Measurements from ENCODE around the gene SOAT1.
"Not testable (repeated sequence)": the region's sequence is repeated elsewhere in the genome, so short reads cannot be mapped to it uniquely, and the experiment has no call there.

DNA sequence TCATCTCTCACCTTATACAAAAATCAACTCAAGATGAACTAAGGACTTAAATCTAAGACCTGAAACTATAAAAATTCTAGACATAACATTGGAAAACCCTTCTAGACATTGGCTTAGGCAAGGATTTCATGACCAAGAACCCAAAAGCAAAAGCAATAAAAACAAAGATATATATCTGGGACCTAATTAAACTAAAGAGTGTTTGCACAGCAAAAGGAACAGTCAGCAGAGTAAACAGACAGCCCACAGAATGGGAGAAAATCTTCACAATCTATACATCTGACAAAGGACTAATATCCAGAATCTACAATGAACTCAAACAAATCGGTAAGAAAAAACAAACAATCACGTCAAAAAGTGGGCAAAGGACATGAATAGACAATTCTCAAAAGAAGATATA is 105.8 kb downstream of the SOAT1 start:
- TF ChIP-seq MYC (IDR thresholded peaks at IDR 0.05; ENCODE audit: borderline replicate concordance, low read length); MAFK (IDR thresholded peaks at IDR 0.05; ENCODE audit: partially characterized antibody); POLR2A (IDR thresholded peaks at IDR 0.05; ENCODE audit: low read length); MAZ (IDR thresholded peaks at IDR 0.05; ENCODE audit: borderline replicate concordance, low read depth, low read length): not testable (repeated sequence)
- TF ChIP-seq, protein P1, sequence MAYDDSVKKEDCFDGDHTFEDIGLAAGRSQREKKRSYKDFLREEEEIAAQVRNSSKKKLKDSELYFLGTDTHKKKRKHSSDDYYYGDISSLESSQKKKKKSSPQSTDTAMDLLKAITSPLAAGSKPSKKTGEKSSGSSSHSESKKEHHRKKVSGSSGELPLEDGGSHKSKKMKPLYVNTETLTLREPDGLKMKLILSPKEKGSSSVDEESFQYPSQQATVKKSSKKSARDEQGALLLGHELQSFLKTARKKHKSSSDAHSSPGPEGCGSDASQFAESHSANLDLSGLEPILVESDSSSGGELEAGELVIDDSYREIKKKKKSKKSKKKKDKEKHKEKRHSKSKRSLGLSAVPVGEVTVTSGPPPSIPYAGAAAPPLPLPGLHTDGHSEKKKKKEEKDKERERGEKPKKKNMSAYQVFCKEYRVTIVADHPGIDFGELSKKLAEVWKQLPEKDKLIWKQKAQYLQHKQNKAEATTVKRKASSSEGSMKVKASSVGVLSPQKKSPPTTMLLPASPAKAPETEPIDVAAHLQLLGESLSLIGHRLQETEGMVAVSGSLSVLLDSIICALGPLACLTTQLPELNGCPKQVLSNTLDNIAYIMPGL (CRISPR knock-in tag; IDR thresholded peaks at IDR 0.05; ENCODE audit: borderline replicate concordance), result not testable (repeated sequence)
- TF ChIP-seq, protein P2, sequence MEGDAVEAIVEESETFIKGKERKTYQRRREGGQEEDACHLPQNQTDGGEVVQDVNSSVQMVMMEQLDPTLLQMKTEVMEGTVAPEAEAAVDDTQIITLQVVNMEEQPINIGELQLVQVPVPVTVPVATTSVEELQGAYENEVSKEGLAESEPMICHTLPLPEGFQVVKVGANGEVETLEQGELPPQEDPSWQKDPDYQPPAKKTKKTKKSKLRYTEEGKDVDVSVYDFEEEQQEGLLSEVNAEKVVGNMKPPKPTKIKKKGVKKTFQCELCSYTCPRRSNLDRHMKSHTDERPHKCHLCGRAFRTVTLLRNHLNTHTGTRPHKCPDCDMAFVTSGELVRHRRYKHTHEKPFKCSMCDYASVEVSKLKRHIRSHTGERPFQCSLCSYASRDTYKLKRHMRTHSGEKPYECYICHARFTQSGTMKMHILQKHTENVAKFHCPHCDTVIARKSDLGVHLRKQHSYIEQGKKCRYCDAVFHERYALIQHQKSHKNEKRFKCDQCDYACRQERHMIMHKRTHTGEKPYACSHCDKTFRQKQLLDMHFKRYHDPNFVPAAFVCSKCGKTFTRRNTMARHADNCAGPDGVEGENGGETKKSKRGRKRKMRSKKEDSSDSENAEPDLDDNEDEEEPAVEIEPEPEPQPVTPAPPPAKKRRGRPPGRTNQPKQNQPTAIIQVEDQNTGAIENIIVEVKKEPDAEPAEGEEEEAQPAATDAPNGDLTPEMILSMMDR (IDR thresholded peaks at IDR 0.05), result not testable (repeated sequence)
- TF ChIP-seq, protein P3, sequence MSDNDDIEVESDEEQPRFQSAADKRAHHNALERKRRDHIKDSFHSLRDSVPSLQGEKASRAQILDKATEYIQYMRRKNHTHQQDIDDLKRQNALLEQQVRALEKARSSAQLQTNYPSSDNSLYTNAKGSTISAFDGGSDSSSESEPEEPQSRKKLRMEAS (IDR thresholded peaks at IDR 0.05), result not testable (repeated sequence)
